Left forelimb (tissue), 1 donor: Measurements from ENCODE around the gene SUCO.
"Not testable (repeated sequence)": the region's sequence is repeated elsewhere in the genome, so short reads cannot be mapped to it uniquely, and the experiment has no call there.

Experiments
- DNase-seq: peaks from one replicate; pipeline ENCODE4 v3.0.0-alpha.2; 2018; ENCODE audit warnings: low spot score

SUCO gene

GRCh38 chr1:172561252-172561651 lies 28.3 kb downstream of the SUCO start:
- no peak for DNase-seq

DNA sequence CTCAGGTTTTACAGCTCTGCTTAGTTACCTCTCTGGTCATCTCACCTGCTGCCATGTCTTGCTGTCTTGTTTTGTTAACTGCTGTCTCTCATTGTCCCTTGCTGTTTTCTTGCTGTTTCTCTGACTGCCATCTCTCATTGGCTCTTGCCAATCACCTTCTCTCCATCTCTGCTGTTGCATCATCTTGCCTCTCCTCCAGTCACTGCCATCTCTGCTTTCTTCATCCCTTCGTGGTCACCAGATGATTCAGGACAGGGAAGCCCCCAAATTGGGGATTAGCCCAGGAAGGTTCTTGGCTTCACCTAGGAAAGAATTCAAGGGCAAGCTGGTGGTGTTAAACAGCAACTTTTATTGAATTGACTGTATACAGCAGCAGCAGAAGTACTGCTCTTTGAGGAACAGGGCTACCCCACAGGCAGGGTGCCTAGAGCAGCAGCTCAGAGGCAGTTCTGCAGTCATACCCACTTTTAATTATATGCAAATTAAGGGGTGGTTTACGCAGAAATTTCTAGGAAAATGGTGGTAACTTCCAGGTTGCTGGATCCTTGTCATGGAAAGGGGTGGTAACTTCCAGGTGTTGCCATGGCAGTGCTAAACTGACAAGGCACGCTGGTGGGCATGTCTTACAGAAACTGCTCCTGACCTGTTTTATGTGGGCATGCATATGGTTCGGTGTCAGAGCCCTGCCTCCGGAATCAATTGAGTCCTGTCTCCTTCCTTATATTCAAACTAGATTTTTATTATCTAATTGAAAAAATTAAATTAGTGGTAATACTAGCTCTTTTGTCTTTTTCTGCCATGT lies 33.4 kb downstream of the SUCO start:
- no peak for DNase-seq

DNA sequence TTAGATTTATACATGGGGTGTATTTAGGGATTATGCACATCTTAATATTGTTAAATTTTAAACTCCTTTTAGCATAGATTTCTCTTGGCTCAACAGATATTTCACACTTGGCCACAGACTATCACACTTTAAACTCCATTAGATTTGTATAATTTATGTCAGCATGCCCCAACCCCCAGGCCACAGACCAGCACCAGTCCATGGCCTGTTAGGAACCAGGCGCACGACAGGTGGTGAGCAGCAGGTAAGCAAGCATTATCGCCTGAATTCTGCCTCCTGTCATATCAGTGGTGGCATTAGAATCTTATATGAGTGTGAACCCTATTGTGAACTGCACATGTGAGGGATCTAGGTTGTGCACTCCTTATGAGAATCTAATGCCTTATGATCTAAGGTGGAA lies 34.8 kb downstream of the SUCO start:
- no peak for DNase-seq

DNA sequence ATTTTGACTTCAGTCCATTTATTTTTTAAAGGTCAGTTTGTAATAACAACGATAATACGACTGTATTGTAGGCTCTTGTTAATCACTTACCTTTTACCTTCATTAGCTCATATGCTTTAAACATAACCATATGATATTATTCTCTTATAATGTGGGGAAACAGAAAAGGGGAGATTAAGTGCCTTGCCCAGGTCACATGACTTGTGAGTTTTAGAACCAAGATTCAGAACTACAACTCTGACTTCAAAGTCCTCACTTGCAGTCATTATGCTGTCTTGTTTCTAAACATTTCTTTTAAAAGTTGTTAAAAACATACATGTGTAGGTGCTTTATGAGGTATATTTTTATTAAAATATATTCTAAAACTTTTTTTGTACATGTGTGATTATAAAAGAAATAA lies 41.1 kb downstream of the SUCO start:
- DNase-seq, result no peak

DNA sequence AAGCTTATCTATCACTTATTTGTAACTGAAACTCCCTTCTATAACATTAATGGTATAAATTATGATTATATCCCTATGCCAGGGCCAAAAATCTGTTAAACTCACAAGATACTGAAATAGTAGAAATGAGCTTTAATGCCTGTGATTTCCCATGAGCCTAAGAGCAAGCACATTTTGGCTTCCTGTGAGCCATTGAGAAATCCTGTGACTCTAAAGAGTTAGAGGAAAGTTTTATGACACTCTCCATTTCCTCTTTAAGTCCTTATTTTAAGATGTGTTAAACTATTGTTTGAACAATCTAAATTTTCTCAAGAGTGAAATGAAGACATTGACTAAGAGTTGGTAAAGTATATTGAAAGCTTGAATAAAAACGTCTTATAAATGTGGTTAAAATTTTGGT lies 45.6 kb downstream of the SUCO start:
- no peak for DNase-seq

DNA sequence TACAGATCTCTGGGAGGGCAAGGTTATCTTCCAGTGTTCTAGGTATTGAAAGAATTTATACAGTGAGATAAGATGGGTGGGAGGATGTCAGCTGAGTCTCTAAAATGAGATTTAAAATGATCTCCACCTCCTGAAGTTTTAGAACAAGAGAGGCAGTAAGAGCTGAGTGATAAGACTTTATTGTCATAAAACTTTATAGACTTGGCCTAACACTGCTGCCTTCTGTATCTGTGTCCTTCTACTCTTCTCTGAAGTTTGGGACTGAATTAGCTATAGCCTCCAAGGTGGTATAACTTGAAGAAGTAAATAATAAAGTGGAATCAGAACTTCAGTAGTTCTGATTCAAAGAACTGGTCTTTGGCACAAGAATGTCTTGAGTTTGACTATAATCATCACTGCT lies 48.3 kb downstream of the SUCO start:
- DNase-seq, result no peak

DNA sequence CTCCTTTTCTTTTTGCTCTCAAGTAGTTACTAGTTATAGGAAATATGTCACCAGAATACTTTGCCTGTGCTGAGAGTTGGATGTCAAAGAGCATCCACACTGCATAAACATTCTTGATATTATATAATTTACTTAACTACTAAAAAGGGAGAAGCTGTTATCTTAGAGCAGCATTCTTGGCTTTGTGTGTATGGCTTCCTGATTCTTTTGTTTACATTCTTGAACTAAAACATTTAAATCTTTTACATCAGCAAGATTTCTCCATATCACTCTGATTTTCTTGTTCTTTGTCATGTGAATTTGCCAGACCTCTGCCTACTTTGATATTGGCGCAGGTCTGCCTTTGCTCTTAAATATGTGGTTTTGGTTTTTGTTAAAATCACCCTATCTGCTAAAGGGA lies 48.8 kb downstream of the SUCO start:
- DNase-seq, result no peak

GRCh38 chr1:172582889-172583288 lies 49.9 kb downstream of the SUCO start:
- DNase-seq, result no peak

GRCh38 chr1:172585348-172585747 lies 52.4 kb downstream of the SUCO start:
- no peak for DNase-seq

GRCh38 chr1:172585861-172586260 lies 52.9 kb downstream of the SUCO start:
- no peak for DNase-seq

- DNase-seq, result no peak
Observed at GRCh38 chr1:172588296-172589291, 55.6 kb downstream of the SUCO start.

GRCh38 chr1:172589553-172589952 lies 56.6 kb downstream of the SUCO start:
- no peak for DNase-seq

- DNase-seq, result not testable (repeated sequence)
Observed at GRCh38 chr1:172591429-172591828, 58.5 kb downstream of the SUCO start.

DNA sequence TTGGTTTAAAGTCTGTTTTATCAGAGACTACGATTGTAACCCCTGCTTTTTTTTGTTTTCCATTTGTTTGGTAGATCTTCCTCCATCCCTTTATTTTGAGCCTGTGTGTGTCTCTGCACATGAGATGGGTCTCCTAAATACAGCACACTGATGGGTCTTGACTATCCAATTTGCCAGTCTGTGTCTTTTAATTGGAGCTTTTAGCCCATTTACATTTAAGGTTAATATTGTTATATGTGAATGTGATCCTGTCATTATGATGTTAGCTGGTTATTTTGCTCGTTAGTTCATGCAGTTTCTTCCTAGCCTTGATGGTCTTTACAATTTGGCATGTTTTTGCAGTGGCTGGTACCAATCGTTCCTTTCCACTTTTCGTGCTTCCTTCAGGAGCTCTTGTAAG lies 62.1 kb downstream of the SUCO start:
- DNase-seq, result not testable (repeated sequence)

- not testable (repeated sequence) for DNase-seq
Observed at GRCh38 chr1:172596782-172597181, 63.8 kb downstream of the SUCO start.

- no peak for DNase-seq
Observed at GRCh38 chr1:172599912-172600311, 67.0 kb downstream of the SUCO start.

GRCh38 chr1:172600615-172601014 lies 67.7 kb downstream of the SUCO start:
- DNase-seq, result no peak

DNA sequence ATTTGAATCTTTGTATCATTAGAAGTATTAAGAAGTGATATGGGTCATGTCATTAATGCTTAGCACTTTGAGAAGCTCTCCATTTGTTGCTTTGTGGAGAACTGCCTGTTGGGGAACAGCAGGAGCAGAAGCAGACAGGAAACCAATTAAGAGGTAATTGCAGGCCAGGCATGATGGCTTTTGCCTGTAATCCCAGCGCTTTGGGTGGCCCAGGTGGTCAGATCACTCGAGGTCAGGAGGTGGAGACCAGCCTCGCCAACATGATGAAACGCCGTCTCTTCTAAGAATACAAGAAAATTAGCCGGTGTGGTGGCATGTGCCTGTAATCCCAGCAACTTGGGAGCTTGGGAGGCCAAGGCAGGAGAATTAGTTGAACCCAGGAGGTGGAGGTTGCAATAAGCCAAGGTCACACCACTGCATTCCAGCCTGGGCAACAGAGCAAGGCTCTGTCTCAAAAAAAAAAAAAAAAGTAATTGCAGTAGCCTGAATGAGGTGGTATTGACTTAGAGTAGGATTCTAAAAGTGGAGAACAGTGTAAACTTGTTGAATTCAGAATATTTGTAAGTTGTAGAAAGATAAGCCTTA lies 68.2 kb downstream of the SUCO start:
- no peak for DNase-seq

DNA sequence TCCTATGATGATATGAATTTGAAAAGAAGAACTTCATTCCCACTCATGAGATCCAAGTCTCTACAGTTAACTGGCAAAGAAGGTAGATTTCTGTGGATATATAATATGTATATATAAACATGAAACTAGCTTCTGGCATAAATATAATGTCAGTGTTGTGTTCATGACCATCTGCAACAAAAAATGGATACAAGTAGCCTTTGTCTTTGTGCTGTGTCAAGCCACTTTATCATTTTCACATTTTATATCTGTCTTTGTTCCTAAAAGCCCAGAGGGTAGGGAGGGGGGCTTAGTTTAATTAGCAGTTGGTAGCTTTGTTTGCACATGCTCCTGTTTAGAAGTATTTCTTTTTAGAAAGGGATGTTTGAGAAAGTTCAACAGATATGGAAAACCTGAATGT lies 69.8 kb downstream of the SUCO start:
- DNase-seq, result no peak

DNA sequence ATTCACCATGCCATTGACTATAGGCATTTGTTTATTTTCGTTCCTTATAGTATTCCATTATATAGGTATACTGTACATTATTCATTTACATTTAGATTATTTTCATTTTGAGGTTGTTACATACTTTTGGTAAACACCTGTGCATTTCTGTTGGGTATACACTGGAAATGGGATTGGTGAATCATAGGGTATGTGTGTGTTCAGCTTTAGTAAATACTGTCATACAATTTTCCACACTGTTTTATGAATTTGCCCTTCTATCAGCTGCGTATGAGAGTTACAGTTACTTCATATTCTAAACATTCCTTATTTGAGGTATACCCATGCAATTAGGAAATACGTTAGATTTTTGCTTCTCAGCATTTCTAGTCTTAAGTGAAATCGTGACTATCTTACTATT lies 70.9 kb downstream of the SUCO start:
- DNase-seq, result no peak

- no peak for DNase-seq
Observed at GRCh38 chr1:172605641-172606040, 72.7 kb downstream of the SUCO start.

- DNase-seq, result no peak
Observed at GRCh38 chr1:172607145-172607544, 74.2 kb downstream of the SUCO start.
